Panc1 (cell line): Measurements from ENCODE around the gene ACOXL.

Experiments
- CTCF ChIP-seq: fragments of 450-650 bp; IDR thresholded peaks from 2 replicates; pipeline ENCODE4 v1.5.1; 2017; ENCODE audit warnings: mild to moderate bottlenecking
- POLR2AphosphoS5 ChIP-seq: IDR thresholded peaks from 2 replicates; pipeline ENCODE4 v1.6.1; 2012; ENCODE audit warnings: mild to moderate bottlenecking, low read depth, low read length, moderate library complexity
- REST ChIP-seq, 2 experiments: IDR thresholded peaks; 2 replicates each; pipeline ENCODE4 v1.6.1; 2011 to 2012; ENCODE audit warnings: low read depth in 2 of 2, control low read depth in 1 of 2, low read length in 1 of 2, mild to moderate bottlenecking in 1 of 2, moderate library complexity in 1 of 2; ENCODE audit not compliant: insufficient read depth in 1 of 2
- SIN3A ChIP-seq: IDR thresholded peaks from 2 replicates; pipeline ENCODE4 v1.6.1; 2012; ENCODE audit warnings: low read depth, mild to moderate bottlenecking, low read length, moderate library complexity, borderline replicate concordance; ENCODE audit not compliant: insufficient read depth
- TCF7L2 ChIP-seq: IDR thresholded peaks from 2 replicates; pipeline ENCODE4 v1.6.1; 2011; ENCODE audit warnings: mild to moderate bottlenecking, low read depth, low read length, inconsistent platforms

DNA sequence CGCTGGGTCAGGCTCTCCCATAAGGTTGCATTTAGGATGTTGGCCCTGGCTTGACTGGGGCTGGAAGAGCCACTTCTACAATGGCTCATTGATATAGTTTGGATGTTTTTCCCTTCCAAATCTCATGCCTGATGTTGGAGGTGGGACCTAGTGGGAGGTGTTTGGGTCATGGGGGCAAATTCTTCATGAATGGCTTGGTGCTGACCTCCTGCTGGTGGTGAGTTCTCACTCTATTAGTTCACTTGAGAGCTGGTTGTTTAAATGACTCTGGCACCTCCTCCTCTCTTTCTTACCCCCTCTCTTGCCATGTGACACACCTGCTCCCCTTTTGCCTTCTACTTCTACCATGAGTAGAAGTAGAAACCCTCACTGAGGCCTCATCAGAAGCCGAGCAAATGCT is 20.5 kb downstream of the ACOXL start:
- TF ChIP-seq CTCF (no peak), SIN3A (no peak), TCF7L2 (no peak), REST (IDR thresholded peaks at IDR 0.05; ENCODE audit: insufficient read depth in 1 of 2, low read depth in 2 of 2, low read length in 1 of 2) (no peak), POLR2AphosphoS5 (no peak)
